Body of pancreas (tissue), 4 donors: ENCODE results near the gene DEDD2.

Experiments
- CTCF ChIP-seq, 7 experiments: fragments of 450-650 bp in 4 of 7; fragments of 200-600 bp in 3 of 7; sonication (generic) in 3 of 7; IDR thresholded peaks; one replicate each; pipeline ENCODE4 v1.5.1; 2016 to 2019; ENCODE audit warnings: antibody characterized with exemption in 7 of 7
- POLR2A ChIP-seq, 3 donors: fragments of 450-650 bp; IDR thresholded peaks; one replicate each; pipeline ENCODE4 v1.6.1; 2016; ENCODE audit warnings: antibody characterized with exemption in 3 of 3, mild to moderate bottlenecking in 2 of 3

- TF ChIP-seq CTCF (IDR thresholded peaks at IDR 0.05) = no peak
- TF ChIP-seq POLR2A (IDR thresholded peaks at IDR 0.05) = no peak
These were observed 27.8 kb upstream of the DEDD2 start for GRCh38 chr19:42245231-42245630.
